HL-60 (cell line): ENCODE measurements around the gene PRIM1.
"Not testable (repeated sequence)": the region's sequence is repeated elsewhere in the genome, so short reads cannot be mapped to it uniquely, and the experiment has no call there.

Source experiments
- DNase-seq, 2 experiments: peaks; one replicate each; pipeline ENCODE4 v3.0.0-alpha.2; 2010 to 2020; ENCODE audit warnings: low read depth in 1 of 2, low spot score in 1 of 2
- H3K27ac ChIP-seq: fragments of 250-450 bp; sonication (Bioruptor Pico); replicated peaks from 2 replicates; pipeline ENCODE4 v1.5.1; 2020; ENCODE audit warnings: mild to moderate bottlenecking, moderate library complexity
- H3K27me3 ChIP-seq: fragments of 250-450 bp; sonication (Bioruptor Pico); 2 replicates; pipeline ENCODE4 v1.5.1; 2021; ENCODE audit warnings: mild to moderate bottlenecking, moderate library complexity; ENCODE audit not compliant: insufficient read depth, poor library complexity, severe bottlenecking
- H3K4me3 ChIP-seq: replicated peaks from 2 replicates; pipeline ENCODE4 v1.5.1; 2011; ENCODE audit warnings: mild to moderate bottlenecking, control low read depth, low read length; ENCODE audit not compliant: insufficient read depth
- GABPA ChIP-seq: IDR thresholded peaks from 2 replicates; pipeline ENCODE4 v1.6.1; 2012; ENCODE audit warnings: low read depth
- POLR2AphosphoS5 ChIP-seq: IDR thresholded peaks from 2 replicates; pipeline ENCODE4 v1.6.1; 2012; ENCODE audit warnings: low read depth
- REST ChIP-seq: IDR thresholded peaks from 2 replicates; pipeline ENCODE4 v1.6.1; 2012; ENCODE audit warnings: low read depth; ENCODE audit not compliant: insufficient replicate concordance
- SPI1 ChIP-seq: IDR thresholded peaks from 2 replicates; pipeline ENCODE4 v1.6.1; 2012; ENCODE audit warnings: low read depth, mild to moderate bottlenecking, borderline replicate concordance
- TF ChIP-seq, protein P1 (sequence below): IDR thresholded peaks from one replicate; pipeline ENCODE4 v1.5.1; 2011; ENCODE audit warnings: low read length, control low read depth, inconsistent platforms; ENCODE audit not compliant: insufficient read depth

Gene PRIM1

DNA sequence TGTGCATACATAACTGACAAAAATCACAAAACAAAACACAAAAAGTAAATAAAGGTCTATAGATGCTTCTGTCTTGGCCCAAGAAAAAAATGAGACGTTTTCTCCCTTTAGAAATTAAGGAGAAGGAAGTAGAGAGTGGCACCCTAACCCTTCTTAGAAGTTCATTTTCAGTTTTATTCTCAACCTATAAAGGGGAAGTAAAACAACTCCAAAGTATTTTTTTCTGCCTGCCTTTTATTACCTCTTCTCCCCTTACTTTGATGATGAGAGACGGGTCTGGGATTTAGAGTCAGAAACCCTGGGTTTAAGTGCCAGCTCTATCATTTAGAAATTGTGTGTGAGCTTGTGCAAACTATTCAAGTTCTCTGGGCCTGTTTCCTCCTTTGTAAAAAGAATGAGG, 2.8 kb downstream of the PRIM1 start:
- no peaks in the 10 kb centered on the region for H3K27me3 ChIP-seq
- no peak overlapping the region for H3K4me3 ChIP-seq
- DNase-seq, result no peak
- H3K27ac ChIP-seq, result peak overlapping the region; percentile 34
- TF ChIP-seq POLR2AphosphoS5 (no peak), GABPA (no peak), REST (no peak)

DNA sequence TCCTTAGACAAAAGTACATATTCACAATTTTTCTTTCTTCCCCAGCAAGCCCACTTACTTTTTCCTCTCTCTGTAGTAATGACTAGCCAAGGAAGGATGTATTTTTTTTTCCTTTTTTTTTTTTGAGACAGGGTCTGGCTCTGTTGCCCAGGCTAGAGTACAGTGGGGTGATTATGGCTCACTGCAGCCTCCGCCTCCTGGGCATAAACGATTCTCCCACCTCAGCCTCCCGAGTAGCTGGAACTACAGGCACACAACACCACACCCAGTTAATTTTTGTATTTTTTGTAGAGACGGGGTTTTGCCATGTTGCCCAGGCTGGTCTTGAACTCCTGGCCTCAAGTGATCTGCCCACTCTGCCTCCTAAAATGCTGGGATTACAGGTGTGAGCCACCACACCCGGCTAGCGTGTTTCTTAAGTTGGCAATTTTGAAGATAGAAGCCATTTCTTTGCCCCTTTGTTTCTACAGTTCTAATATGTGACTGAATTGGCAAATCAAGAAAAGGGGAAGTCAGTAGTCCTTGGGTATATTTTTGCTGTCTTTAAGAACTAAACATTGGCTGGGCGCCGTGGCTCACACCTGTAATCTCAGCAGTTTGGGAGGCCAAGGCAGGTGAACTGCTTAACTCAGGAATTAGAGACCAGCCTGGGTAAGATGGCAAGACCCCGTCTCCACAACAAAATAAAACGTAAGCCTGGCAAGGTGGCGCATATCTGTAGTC, 23.8 kb downstream of the PRIM1 start:
- no peak for DNase-seq
- peak overlapping the region; percentile 32 for H3K27ac ChIP-seq

GRCh38 chr12:56726196-56726675, 25.9 kb downstream of the PRIM1 start:
- H3K4me3 ChIP-seq, H3K27me3 ChIP-seq, DNase-seq: not testable (repeated sequence)
- H3K27ac ChIP-seq, result peak overlapping the region; percentile 94

More for the DNA sequence above, 23.8 kb downstream of the PRIM1 start:
- TF ChIP-seq SPI1 (peak; percentile 97), POLR2AphosphoS5 (no peak)
- no peaks in the 10 kb centered on the region for H3K27me3 ChIP-seq
- no peak overlapping the region for H3K4me3 ChIP-seq

DNA sequence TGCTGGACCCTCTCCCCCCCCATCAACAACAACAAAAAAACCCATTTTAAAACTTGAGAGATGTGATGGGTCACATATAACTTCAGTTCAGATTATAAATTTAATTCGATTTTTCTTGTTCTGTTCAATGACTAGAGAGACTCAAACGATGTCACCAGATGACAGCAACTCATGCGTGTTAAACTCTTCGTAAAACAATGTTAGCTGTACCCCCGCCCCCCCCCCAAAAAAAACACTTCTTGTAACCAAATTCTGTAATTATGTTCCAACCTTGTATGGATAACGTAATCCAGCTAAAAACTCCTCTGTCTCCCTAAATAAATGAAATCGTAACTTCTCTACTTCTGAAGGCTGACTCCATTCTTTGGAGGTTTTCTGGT, 26.4 kb downstream of the PRIM1 start:
- Histone ChIP-seq H3K4me3 (peak overlapping the region; percentile 75), H3K27ac (peak overlapping the region; percentile 94), H3K27me3 (no peaks in the 10 kb centered on the region)
- TF ChIP-seq REST (no peak), SPI1 (no peak), GABPA (no peak), POLR2AphosphoS5 (no peak)
- TF ChIP-seq, protein P1, sequence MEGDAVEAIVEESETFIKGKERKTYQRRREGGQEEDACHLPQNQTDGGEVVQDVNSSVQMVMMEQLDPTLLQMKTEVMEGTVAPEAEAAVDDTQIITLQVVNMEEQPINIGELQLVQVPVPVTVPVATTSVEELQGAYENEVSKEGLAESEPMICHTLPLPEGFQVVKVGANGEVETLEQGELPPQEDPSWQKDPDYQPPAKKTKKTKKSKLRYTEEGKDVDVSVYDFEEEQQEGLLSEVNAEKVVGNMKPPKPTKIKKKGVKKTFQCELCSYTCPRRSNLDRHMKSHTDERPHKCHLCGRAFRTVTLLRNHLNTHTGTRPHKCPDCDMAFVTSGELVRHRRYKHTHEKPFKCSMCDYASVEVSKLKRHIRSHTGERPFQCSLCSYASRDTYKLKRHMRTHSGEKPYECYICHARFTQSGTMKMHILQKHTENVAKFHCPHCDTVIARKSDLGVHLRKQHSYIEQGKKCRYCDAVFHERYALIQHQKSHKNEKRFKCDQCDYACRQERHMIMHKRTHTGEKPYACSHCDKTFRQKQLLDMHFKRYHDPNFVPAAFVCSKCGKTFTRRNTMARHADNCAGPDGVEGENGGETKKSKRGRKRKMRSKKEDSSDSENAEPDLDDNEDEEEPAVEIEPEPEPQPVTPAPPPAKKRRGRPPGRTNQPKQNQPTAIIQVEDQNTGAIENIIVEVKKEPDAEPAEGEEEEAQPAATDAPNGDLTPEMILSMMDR, result no peak
- DNase-seq, result no peak

- Histone ChIP-seq H3K4me3 (peak within 1 kb of the TSS; percentile 75), H3K27ac (peak within 1 kb of the TSS; percentile 94), H3K27me3 (no peaks in the 10 kb centered on the region)
- peak; percentile 96 for TF ChIP-seq GABPA
- peak; percentile 99 for TF ChIP-seq POLR2AphosphoS5
- peak; percentile 84 for TF ChIP-seq REST
- TF ChIP-seq, protein P1, result no peak
- TF ChIP-seq SPI1, result peak; percentile 67; the same call in 1 of the 2 replicates
- DNase-seq, result peak; percentile 99 to 100
Observed at GRCh38 chr12:56724972-56725722, 27.0 kb downstream of the PRIM1 start, which contains the start of gene NACA. Gene NACA (minus strand): TSS chr12:56725299. CDS start chr12:56724521, 778 bp downstream.
